ENCODE measurements around the gene LZTS2.

Gene LZTS2

GRCh38 chr10:101047268-101047667, 47.7 kb downstream of the LZTS2 start:
- no peak overlapping the region for H3K4me2 ChIP-seq (ENCODE audit: insufficient read depth, low read length)
- TF ChIP-seq CTCF (IDR thresholded peaks at IDR 0.05; ENCODE audit: borderline replicate concordance, extremely low read depth, low read length, poor library complexity, severe bottlenecking) = no peak
- TF ChIP-seq EZH2 (IDR thresholded peaks at IDR 0.05; ENCODE audit: borderline replicate concordance, low read depth, low read length, severe bottlenecking) = no peak
- no peak overlapping the region for H3K27ac ChIP-seq (ENCODE audit: low read length)
- no peak overlapping the region for H3K9ac ChIP-seq (ENCODE audit: low read depth, low read length)
- DNase-seq (no peak), ATAC-seq (ENCODE audit: insufficient read depth, low read depth) (no peak)
- peaks cover 10% of the 10 kb centered on the region; the same call in 1 of the 2 replicates for H4K20me1 ChIP-seq (ENCODE audit: insufficient read depth, low read length)
- no peak overlapping the region for H2AFZ ChIP-seq (ENCODE audit: low read depth, low read length)
- peaks cover 24% of the 10 kb centered on the region for H3K79me2 ChIP-seq (ENCODE audit: insufficient read depth, low read length)
- no peak overlapping the region for H3K4me3 ChIP-seq (ENCODE audit: low read depth in 1 of 2, low read length in 2 of 2)
- H3K9me3 ChIP-seq (ENCODE audit: insufficient read depth, low read length, severe bottlenecking) = no peaks in the 10 kb centered on the region
- peaks cover 19% of the 10 kb centered on the region for H3K4me1 ChIP-seq (ENCODE audit: insufficient read depth, low read length)
- no peaks in the 10 kb centered on the region for H3K27me3 ChIP-seq (ENCODE audit: insufficient read depth, low read length, poor library complexity)
- peaks cover 11% of the 10 kb centered on the region for H3K36me3 ChIP-seq (ENCODE audit: insufficient read depth, low read length)

- no peaks in the 10 kb centered on the region for H3K27me3 ChIP-seq (ENCODE audit: insufficient read depth, low read length, poor library complexity)
- peaks cover 12% of the 10 kb centered on the region for H3K4me1 ChIP-seq (ENCODE audit: insufficient read depth, low read length)
- peaks cover 13% of the 10 kb centered on the region; the same call in 1 of the 2 replicates for H4K20me1 ChIP-seq (ENCODE audit: insufficient read depth, low read length)
- no peak overlapping the region for H3K27ac ChIP-seq (ENCODE audit: low read length)
- H3K79me2 ChIP-seq (ENCODE audit: insufficient read depth, low read length) = peaks cover 30% of the 10 kb centered on the region
- no peak for DNase-seq
- no peak overlapping the region for H3K4me2 ChIP-seq (ENCODE audit: insufficient read depth, low read length)
- TF ChIP-seq CTCF (IDR thresholded peaks at IDR 0.05; ENCODE audit: borderline replicate concordance, extremely low read depth, low read length, poor library complexity, severe bottlenecking) = no peak
- TF ChIP-seq EZH2 (IDR thresholded peaks at IDR 0.05; ENCODE audit: borderline replicate concordance, low read depth, low read length, severe bottlenecking) = no peak
- H3K9me3 ChIP-seq (ENCODE audit: insufficient read depth, low read length, severe bottlenecking) = no peaks in the 10 kb centered on the region
- H3K9ac ChIP-seq (ENCODE audit: low read depth, low read length) = no peak overlapping the region
- ATAC-seq (ENCODE audit: insufficient read depth, low read depth) = no peak
- H2AFZ ChIP-seq (ENCODE audit: low read depth, low read length) = no peak overlapping the region
- no peak overlapping the region for H3K4me3 ChIP-seq (ENCODE audit: low read depth in 1 of 2, low read length in 2 of 2)
- peaks cover 14% of the 10 kb centered on the region for H3K36me3 ChIP-seq (ENCODE audit: insufficient read depth, low read length)
Observed at GRCh38 chr10:101047961-101048892, 48.6 kb downstream of the LZTS2 start.

- no peak overlapping the region for H3K4me2 ChIP-seq (ENCODE audit: insufficient read depth, low read length)
- DNase-seq (peak; percentile 34), ATAC-seq (ENCODE audit: insufficient read depth, low read depth) (peak; percentile 63)
- peaks cover 34% of the 10 kb centered on the region for H4K20me1 ChIP-seq (ENCODE audit: insufficient read depth, low read length)
- H3K4me3 ChIP-seq (ENCODE audit: low read depth in 1 of 2, low read length in 2 of 2) = no peak overlapping the region
- H3K79me2 ChIP-seq (ENCODE audit: insufficient read depth, low read length) = peaks cover 50% of the 10 kb centered on the region
- H3K27me3 ChIP-seq (ENCODE audit: insufficient read depth, low read length, poor library complexity) = no peaks in the 10 kb centered on the region
- H3K36me3 ChIP-seq (ENCODE audit: insufficient read depth, low read length) = peaks cover 28% of the 10 kb centered on the region
- H2AFZ ChIP-seq (ENCODE audit: low read depth, low read length) = no peak overlapping the region
- no peak overlapping the region for H3K9ac ChIP-seq (ENCODE audit: low read depth, low read length)
- peaks cover 15% of the 10 kb centered on the region for H3K4me1 ChIP-seq (ENCODE audit: insufficient read depth, low read length)
- TF ChIP-seq CTCF (IDR thresholded peaks at IDR 0.05; ENCODE audit: borderline replicate concordance, extremely low read depth, low read length, poor library complexity, severe bottlenecking) (peak; percentile 66), EZH2 (IDR thresholded peaks at IDR 0.05; ENCODE audit: borderline replicate concordance, low read depth, low read length, severe bottlenecking) (no peak)
- no peaks in the 10 kb centered on the region for H3K9me3 ChIP-seq (ENCODE audit: insufficient read depth, low read length, severe bottlenecking)
- no peak overlapping the region for H3K27ac ChIP-seq (ENCODE audit: low read length)
Observed at GRCh38 chr10:101050208-101051069, 50.8 kb downstream of the LZTS2 start.
